SH-SY5Y (cell line): Measurements from ENCODE around the gene GAS2.

Source experiments
- GATA2 ChIP-seq: IDR thresholded peaks from 2 replicates; pipeline ENCODE4 v1.6.1; 2011; ENCODE audit warnings: mild to moderate bottlenecking, low read depth, low read length
- GATA3 ChIP-seq: IDR thresholded peaks from 2 replicates; pipeline ENCODE4 v1.6.1; 2011; ENCODE audit warnings: low read depth, mild to moderate bottlenecking, low read length, moderate library complexity

GAS2 gene

GRCh38 chr11:22666325-22666687, at the start of gene GAS2:
TSS of gene GAS2 (plus strand) at chr11:22666611. CDS start at chr11:22674870, 8,259 bp downstream.
- TF ChIP-seq GATA2 = no peak
- TF ChIP-seq GATA3 = no peak

GRCh38 chr11:22617868-22618267, 48.5 kb upstream of the GAS2 start:
- TF ChIP-seq GATA2 (no peak), GATA3 (no peak)

GRCh38 chr11:22624742-22625447, 41.5 kb upstream of the GAS2 start:
- TF ChIP-seq GATA2 (no peak), GATA3 (no peak)

- TF ChIP-seq GATA3 (no peak), GATA2 (no peak)
These were observed 40.7 kb upstream of the GAS2 start, which contains the start of gene FANCF for GRCh38 chr11:22625448-22626287. TSS of gene FANCF (minus strand) at chr11:22625823. CDS start at chr11:22625810, 13 bp downstream.

GRCh38 chr11:22626573-22627239, 39.7 kb upstream of the GAS2 start:
- no peak for TF ChIP-seq GATA2
- no peak for TF ChIP-seq GATA3

GRCh38 chr11:22627421-22627820, 39.0 kb upstream of the GAS2 start:
- TF ChIP-seq GATA3 (no peak), GATA2 (no peak)

GRCh38 chr11:22633354-22633902, 33.0 kb upstream of the GAS2 start:
- TF ChIP-seq GATA3 (no peak), GATA2 (no peak)

- TF ChIP-seq GATA3 = no peak
These were observed 31.3 kb upstream of the GAS2 start for GRCh38 chr11:22634897-22635629.

GRCh38 chr11:22635689-22636088, 30.7 kb upstream of the GAS2 start:
- TF ChIP-seq GATA2 (no peak), GATA3 (no peak)

- TF ChIP-seq GATA3 (no peak), GATA2 (no peak)
These were observed 25.5 kb upstream of the GAS2 start for GRCh38 chr11:22640862-22641261.

- TF ChIP-seq GATA2 (no peak), GATA3 (no peak)
These were observed 24.9 kb upstream of the GAS2 start for GRCh38 chr11:22641559-22641958.

GRCh38 chr11:22656130-22656529, 10.3 kb upstream of the GAS2 start:
- TF ChIP-seq GATA2 (no peak), GATA3 (no peak)

- TF ChIP-seq GATA3 (no peak), GATA2 (no peak)
These were observed 9.2 kb upstream of the GAS2 start for GRCh38 chr11:22657101-22657694.
